GM23338 (cell line): ENCODE data around the gene SAFB. TPM values are rescaled to one million over a fixed set of nuclear protein-coding genes. Genes with fewer than 3 reads are reported as not detected.
A peak's percentile ranks its signal among the peaks of the same experiment; 100 is the strongest.

ENCODE experiments used
- ATAC-seq: fragments of 200-7000 bp; cut with Tn5 transposase; 3 replicates; pipeline ENCODE4 v1.9.1; 2020
- DNase-seq: peaks from one replicate; pipeline ENCODE4 v3.0.0-alpha.2; 2015; ENCODE audit warnings: low spot score
- H2AFZ ChIP-seq: fragments of 200-600 bp; sonication (generic); 2 replicates; pipeline ENCODE4 v1.8.0; 2016; ENCODE audit warnings: antibody characterized with exemption, mild to moderate bottlenecking, moderate library complexity
- H3F3A ChIP-seq: fragments of 200-600 bp; sonication (generic); replicated peaks from 2 replicates; pipeline ENCODE4 v1.8.0; 2017; ENCODE audit warnings: antibody characterized with exemption, mixed run types, low read depth
- H3K27ac ChIP-seq: fragments of 200-600 bp; sonication (generic); 2 replicates; pipeline ENCODE4 v1.6.1; 2016; ENCODE audit warnings: low read depth
- H3K27me3 ChIP-seq: fragments of 200-600 bp; sonication (generic); 2 replicates; pipeline ENCODE4 v1.8.0; 2016; ENCODE audit warnings: mild to moderate bottlenecking, mixed run types, moderate library complexity; ENCODE audit not compliant: insufficient read depth
- H3K36me3 ChIP-seq: fragments of 200-600 bp; sonication (generic); 2 replicates; pipeline ENCODE4 v1.8.0; 2016; ENCODE audit warnings: mild to moderate bottlenecking; ENCODE audit not compliant: insufficient read depth
- H3K4me1 ChIP-seq: fragments of 200-600 bp; sonication (generic); 2 replicates; pipeline ENCODE4 v1.8.0; 2016; ENCODE audit warnings: mild to moderate bottlenecking, moderate library complexity; ENCODE audit not compliant: insufficient read depth
- H3K4me2 ChIP-seq: fragments of 200-600 bp; sonication (generic); 2 replicates; pipeline ENCODE4 v1.7.1; 2017; ENCODE audit warnings: mixed run types
- H3K4me3 ChIP-seq: fragments of 200-600 bp; sonication (generic); 2 replicates; pipeline ENCODE4 v1.6.1; 2016; ENCODE audit warnings: mixed run types
- H3K79me2 ChIP-seq: fragments of 200-600 bp; sonication (generic); replicated peaks from 2 replicates; pipeline ENCODE4 v1.8.0; 2017; ENCODE audit warnings: mild to moderate bottlenecking; ENCODE audit not compliant: insufficient read depth
- H3K9me2 ChIP-seq: fragments of 200-600 bp; sonication (generic); 2 replicates; pipeline ENCODE4 v1.8.0; 2017; ENCODE audit not compliant: insufficient read depth
- H4K20me1 ChIP-seq: fragments of 200-600 bp; sonication (generic); replicated peaks from 2 replicates; pipeline ENCODE4 v1.8.0; 2017; ENCODE audit warnings: mild to moderate bottlenecking; ENCODE audit not compliant: insufficient read depth
- H3K27ac Mint-ChIP-seq: 2 replicates; pipeline ENCODE4 v1.8.0; 2020; ENCODE audit warnings: inconsistent platforms, mild to moderate bottlenecking, moderate library complexity, mixed read lengths
- H3K27me3 Mint-ChIP-seq: 3 replicates; pipeline ENCODE4 v1.8.0; 2022; ENCODE audit warnings: low read depth, mild to moderate bottlenecking, moderate library complexity, mixed read lengths, inconsistent platforms; ENCODE audit not compliant: insufficient read depth, poor library complexity
- H3K36me3 Mint-ChIP-seq: 3 replicates; pipeline ENCODE4 v1.8.0; 2021; ENCODE audit warnings: low read depth, mild to moderate bottlenecking, inconsistent platforms, moderate library complexity, mixed read lengths
- H3K4me1 Mint-ChIP-seq: 3 replicates; pipeline ENCODE4 v1.8.0; 2020; ENCODE audit warnings: mild to moderate bottlenecking, inconsistent platforms, mixed read lengths
- H3K4me3 Mint-ChIP-seq: 3 replicates; pipeline ENCODE4 v1.8.0; 2021; ENCODE audit warnings: moderate library complexity, mild to moderate bottlenecking, inconsistent platforms, mixed read lengths
- H3K9me3 Mint-ChIP-seq: 3 replicates; pipeline ENCODE4 v1.8.0; 2020; ENCODE audit warnings: moderate library complexity, mild to moderate bottlenecking, inconsistent platforms, mixed read lengths
- CREB1 ChIP-seq: fragments of 250-450 bp; sonication (Bioruptor Pico); IDR thresholded peaks from 2 replicates; pipeline ENCODE4 v1.5.0; 2020; ENCODE audit warnings: low read depth, mild to moderate bottlenecking, moderate library complexity
- ETS1 ChIP-seq: IDR thresholded peaks from 2 replicates; pipeline ENCODE4 v1.6.1; 2016; ENCODE audit warnings: antibody characterized with exemption
- EZH2 ChIP-seq: fragments of 200-600 bp; sonication (generic); IDR thresholded peaks from one replicate; pipeline ENCODE4 v1.8.0; 2017; ENCODE audit warnings: antibody characterized with exemption, mild to moderate bottlenecking, low read depth; ENCODE audit not compliant: unreplicated experiment
- EZH2phosphoT487 ChIP-seq: fragments of 200-600 bp; sonication (generic); IDR thresholded peaks from one replicate; pipeline ENCODE4 v1.8.1; 2018; ENCODE audit warnings: antibody characterized with exemption; ENCODE audit not compliant: unreplicated experiment
- JUNB ChIP-seq: IDR thresholded peaks from one replicate; pipeline ENCODE4 v1.6.1; 2016; ENCODE audit warnings: antibody characterized with exemption; ENCODE audit not compliant: unreplicated experiment
- NANOG ChIP-seq: IDR thresholded peaks from 2 replicates; pipeline ENCODE4 v1.6.1; 2016; ENCODE audit warnings: antibody characterized with exemption, borderline replicate concordance
- REST ChIP-seq: IDR thresholded peaks from one replicate; pipeline ENCODE4 v1.6.1; 2018; ENCODE audit warnings: antibody characterized with exemption; ENCODE audit not compliant: unreplicated experiment
- STAT1 ChIP-seq: IDR thresholded peaks from one replicate; pipeline ENCODE4 v1.6.1; 2016; ENCODE audit warnings: antibody characterized with exemption; ENCODE audit not compliant: unreplicated experiment
- ZNF114 ChIP-seq: fragments of 250-450 bp; sonication (Bioruptor Pico); IDR thresholded peaks from 2 replicates; pipeline ENCODE4 v1.5.0; 2020; ENCODE audit warnings: mild to moderate bottlenecking, moderate library complexity
- ZNF462 ChIP-seq: fragments of 250-450 bp; sonication (Bioruptor Pico); IDR thresholded peaks from 2 replicates; pipeline ENCODE4 v1.5.0; 2020; ENCODE audit warnings: mild to moderate bottlenecking, moderate library complexity
- polyA plus RNA-seq: library from polyadenylated mRNA; unstranded; fragments of >200 nt; fragmentation: Nextera tagmentation; extraction: Ambion mirVana; gene quantifications from 2 replicates; pipeline ENCODE4 v1.2.1, GENCODE V29; 2016
- total RNA-seq: library from RNA; depleted of rRNA; stranded (reverse); fragments of >200 nt; shearing (Covaris generic); gene quantifications from 2 replicates; pipeline ENCODE4 v1.2.3, GENCODE V29; 2014

The SAFB gene
- total and polyA plus RNA-seq, 2 experiments from 2014 or later = 85.2 to 109 TPM

- ATAC-seq = peak; percentile 91
- Mint-ChIP-seq H3K36me3 (peaks cover 77% of the 10 kb centered on the region), H3K27me3 (peaks cover 19% of the 10 kb centered on the region), H3K4me3 (no peak overlapping the region; the same call in 2 of the 3 replicates), H3K4me1 (peaks cover 13% of the 10 kb centered on the region), H3K9me3 (no peaks in the 10 kb centered on the region), H3K27ac (peak overlapping the region; percentile 96)
- Histone ChIP-seq H4K20me1 (peaks cover 16% of the 10 kb centered on the region), H3K79me2 (no peaks in the 10 kb centered on the region; the same call in 1 of the 2 replicates), H3K4me1 (0 out of 2 replicates have a peak, but pooled peaks cover 3% of the 10 kb centered on the region), H3K27ac (0 out of 2 replicates have a peak overlapping the region, but pooled peaks have one; percentile 45), H3K4me3 (no peak overlapping the region), H3K27me3 (no peaks in the 10 kb centered on the region), H2AFZ (no peak overlapping the region), H3K9me2 (no peaks in the 10 kb centered on the region), H3K36me3 (peaks cover 37% of the 10 kb centered on the region), H3F3A (peaks cover 14% of the 10 kb centered on the region), H3K4me2 (no peak overlapping the region)
- TF ChIP-seq CREB1 (peak; percentile 51), ZNF462 (no peak)
- DNase-seq = peak; percentile 80
Measured at GRCh38 chr19:5667751-5668271, 44.9 kb downstream of the SAFB start.

- no peak for DNase-seq
- H3K79me2 ChIP-seq = no peaks in the 10 kb centered on the region
- H3K9me2 ChIP-seq = no peaks in the 10 kb centered on the region
- no peaks in the 10 kb centered on the region for H3K27me3 ChIP-seq
- Mint-ChIP-seq H3K4me1 (peaks cover 13% of the 10 kb centered on the region), H3K27me3 (peaks cover 19% of the 10 kb centered on the region), H3K9me3 (no peaks in the 10 kb centered on the region), H3K4me3 (no peak overlapping the region), H3K36me3 (peaks cover 72% of the 10 kb centered on the region), H3K27ac (no peak overlapping the region)
- ATAC-seq = no peak
- peaks cover 14% of the 10 kb centered on the region; the same call in 1 of the 2 replicates for H3F3A ChIP-seq
- no peak overlapping the region for H2AFZ ChIP-seq
- H3K4me2 ChIP-seq = no peak overlapping the region
- no peak overlapping the region for H3K27ac ChIP-seq
- H4K20me1 ChIP-seq = peaks cover 15% of the 10 kb centered on the region
- 0 out of 2 replicates have a peak, but pooled peaks cover 3% of the 10 kb centered on the region for H3K4me1 ChIP-seq
- no peak overlapping the region for H3K4me3 ChIP-seq
- peaks cover 24% of the 10 kb centered on the region for H3K36me3 ChIP-seq
- TF ChIP-seq ETS1 = no peak
- no peak for TF ChIP-seq EZH2phosphoT487
- TF ChIP-seq STAT1 = no peak
- TF ChIP-seq NANOG = no peak
- TF ChIP-seq ZNF114 (CRISPR knock-in tag) = no peak
- TF ChIP-seq EZH2 = no peak
- TF ChIP-seq JUNB = no peak
- no peak for TF ChIP-seq REST
Measured at GRCh38 chr19:5669212-5669611, 46.3 kb downstream of the SAFB start.
